ENCODE results near the gene LY9.
"Not testable (repeated sequence)": the region's sequence is repeated elsewhere in the genome, so short reads cannot be mapped to it uniquely, and the experiment has no call there.

The LY9 gene

DNA sequence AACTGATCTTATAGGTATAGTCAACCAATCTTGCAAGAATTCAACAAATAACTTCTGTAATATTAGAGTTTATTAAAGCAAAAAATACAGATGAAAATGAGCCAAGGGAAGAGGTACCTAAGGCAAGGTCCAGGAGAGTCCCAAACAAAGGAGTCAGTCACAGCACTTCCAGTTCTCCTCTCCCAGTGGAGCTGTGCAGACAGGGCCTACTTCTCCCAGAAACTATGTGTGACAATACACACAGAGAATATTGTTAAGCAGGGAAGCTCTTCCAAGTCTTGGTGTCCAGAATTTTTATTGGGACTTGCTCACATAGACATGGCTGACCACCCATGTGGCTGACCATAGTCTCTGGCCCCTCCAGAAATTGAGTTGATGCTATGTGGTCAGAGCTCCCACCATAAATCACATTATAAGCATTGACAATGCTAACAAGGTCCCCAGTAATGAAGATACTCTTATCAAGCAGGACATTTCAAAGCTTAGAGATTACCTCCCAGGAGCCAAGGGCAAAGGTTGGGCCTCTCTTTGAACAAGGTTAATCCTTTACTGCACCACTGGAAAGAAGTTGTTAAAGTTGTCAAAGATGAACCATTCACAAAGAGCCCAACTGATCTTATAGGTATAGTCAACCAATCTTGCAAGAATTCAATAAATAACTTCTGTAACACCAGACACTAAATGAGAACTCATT is 70.2 kb downstream of the LY9 start:
- no peak for DNase-seq (ENCODE audit: low read depth)

DNA sequence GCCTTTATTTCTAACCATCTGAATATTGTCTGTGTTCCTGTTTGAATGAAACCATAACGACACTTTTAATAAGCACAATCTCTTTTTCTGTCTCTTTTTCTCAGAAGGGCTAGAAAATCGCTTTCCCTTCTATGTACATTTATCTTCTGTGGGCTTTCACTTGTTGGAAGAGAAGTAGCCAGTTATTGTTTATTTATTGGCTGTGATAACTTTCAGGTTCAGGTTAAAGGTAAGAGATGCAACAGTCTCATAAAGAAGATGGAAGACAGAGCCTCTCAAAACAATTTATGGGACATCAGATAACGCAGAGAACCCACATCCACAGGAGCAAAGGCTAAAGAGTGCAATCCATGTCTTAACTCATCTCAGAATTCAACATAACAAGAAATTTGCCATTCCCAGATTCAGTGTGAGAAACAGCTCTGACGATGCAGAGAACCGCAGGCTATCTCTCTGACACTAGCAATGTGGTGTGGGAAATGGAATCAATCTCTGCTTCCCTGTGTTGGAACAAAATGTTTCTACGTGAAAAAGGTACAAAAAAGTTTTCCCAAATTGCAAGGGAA is 70.8 kb downstream of the LY9 start:
- no peak for DNase-seq (ENCODE audit: low read depth)

DNA sequence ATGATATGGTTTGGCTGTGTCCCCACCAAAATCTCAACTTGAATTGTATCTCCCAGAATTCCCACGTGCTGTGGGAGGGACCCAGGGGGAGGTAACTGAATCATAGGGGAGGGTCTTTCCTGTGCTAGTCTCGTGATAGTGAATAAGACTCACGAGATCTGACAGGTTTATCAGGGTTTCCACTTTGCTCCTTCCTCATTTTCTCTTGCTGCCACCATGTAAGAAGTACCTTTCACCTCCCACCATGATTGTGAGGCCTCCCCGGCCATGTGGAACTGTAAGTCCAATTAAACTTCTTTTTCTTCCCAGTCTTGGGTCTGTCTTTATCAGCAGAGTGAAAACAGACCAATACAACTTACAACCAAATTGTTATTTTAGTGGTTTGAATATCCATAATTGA is 71.7 kb downstream of the LY9 start:
- DNase-seq (ENCODE audit: low read depth): not testable (repeated sequence)

DNA sequence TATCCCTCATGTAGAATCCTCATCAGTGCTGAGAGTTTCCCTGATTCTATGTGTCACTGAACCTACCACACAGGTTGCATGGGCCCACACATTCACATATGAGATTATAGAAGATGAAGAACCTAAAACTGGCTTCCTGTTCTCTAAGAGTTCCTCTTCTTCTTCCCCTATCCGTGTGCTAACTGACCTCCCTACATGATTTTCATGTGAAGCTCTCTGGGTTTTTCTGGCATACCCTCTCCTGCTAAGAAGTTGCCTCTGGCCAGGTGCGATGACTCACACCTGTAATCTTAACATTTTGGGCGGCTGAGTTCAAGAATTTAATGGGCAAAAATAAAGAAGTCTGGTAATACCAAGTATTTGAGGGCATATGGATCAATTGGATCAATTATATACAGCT is 72.2 kb downstream of the LY9 start:
- no peak for DNase-seq (ENCODE audit: low read depth)

DNA sequence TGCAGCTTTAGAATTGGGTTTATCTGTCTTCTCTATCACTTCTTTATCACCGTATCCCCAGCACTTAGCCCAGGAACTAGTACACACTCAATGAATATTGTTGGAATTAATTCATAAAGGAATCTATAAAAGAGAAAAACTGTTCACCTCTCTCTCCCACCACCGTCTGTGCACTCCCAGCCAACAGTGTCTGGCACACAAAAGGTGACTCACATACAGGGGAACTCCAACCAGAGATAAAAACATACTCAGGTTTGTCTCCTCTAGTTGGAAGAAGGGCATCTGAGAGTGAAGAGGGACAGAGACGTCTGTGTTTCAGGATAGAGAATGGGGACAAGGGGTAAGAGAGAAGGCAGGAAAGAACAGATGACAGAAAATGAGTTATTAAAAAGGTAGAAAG is 79.0 kb downstream of the LY9 start:
- DNase-seq (ENCODE audit: low read depth): no peak

DNA sequence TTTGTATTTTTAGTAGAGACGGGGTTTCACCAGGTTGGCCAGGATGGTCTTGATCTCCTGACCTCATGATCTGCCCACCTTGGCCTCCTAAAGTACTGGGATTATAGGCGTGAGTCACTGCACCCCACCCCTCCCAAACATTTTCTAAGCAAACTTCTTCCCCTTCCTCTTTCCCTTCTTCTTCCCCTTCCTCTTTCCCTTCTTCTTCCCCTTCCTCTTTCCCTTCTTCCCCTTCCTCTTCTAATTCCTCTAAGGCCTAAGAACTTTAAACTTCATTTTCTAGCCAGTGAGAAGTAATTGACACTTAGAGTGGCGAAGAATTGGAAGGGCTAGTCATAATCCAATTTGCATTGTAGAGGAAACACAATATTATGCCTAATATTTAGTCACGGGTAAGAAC is 79.6 kb downstream of the LY9 start:
- not testable (repeated sequence) for DNase-seq (ENCODE audit: low read depth)

DNA sequence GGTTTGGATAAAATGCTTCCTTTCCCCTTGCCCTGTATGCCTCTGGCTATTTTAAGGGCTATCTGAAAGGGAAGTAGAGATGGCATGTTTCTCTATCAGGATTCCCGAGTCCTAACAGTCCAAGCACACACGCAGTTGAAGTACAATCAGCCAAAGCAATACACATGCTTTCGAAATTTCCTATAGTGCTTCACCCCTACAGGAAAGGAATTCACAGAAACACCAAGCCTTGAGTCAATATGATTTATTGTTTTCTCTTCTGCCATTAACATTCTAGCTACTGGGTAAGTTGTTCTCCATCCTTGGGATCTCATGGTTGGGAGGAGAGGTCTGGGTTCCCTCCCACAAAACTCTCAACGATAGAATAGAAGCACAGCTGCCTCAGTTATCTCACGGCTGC is 80.3 kb downstream of the LY9 start:
- no peak for DNase-seq (ENCODE audit: low read depth)

DNA sequence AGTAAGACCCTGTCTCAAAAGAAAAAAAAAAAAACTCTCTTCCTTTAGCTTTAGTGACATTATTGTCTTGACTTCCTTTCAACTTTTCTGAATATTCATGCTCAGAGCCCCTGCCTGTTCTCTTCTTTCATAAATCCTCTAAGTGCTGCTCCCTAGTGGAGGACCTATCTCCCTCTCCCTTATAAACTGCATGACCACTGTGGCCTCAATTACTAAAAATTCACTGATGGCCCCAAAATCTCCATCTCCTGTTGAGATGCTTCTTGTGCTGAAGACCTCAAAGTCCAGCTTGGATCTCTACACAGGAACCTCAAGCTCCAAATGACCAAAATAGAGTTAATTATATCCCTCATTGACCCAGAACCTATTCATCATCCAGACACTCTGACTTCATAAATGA is 81.2 kb downstream of the LY9 start:
- DNase-seq (ENCODE audit: low read depth): no peak

Data from stimulated activated CD8-positive, alpha-beta memory T cell treated with anti-CD3 and anti-CD28 coated beads, Interleukin-12 subunit alpha, Interleukin-12 subunit beta, amount 100 ng/mL, for 4 hours (primary cell).